ENCODE results near the gene CMTM6.
"Not testable (repeated sequence)": the region's sequence is repeated elsewhere in the genome, so short reads cannot be mapped to it uniquely, and the experiment has no call there.

CMTM6 gene

DNA sequence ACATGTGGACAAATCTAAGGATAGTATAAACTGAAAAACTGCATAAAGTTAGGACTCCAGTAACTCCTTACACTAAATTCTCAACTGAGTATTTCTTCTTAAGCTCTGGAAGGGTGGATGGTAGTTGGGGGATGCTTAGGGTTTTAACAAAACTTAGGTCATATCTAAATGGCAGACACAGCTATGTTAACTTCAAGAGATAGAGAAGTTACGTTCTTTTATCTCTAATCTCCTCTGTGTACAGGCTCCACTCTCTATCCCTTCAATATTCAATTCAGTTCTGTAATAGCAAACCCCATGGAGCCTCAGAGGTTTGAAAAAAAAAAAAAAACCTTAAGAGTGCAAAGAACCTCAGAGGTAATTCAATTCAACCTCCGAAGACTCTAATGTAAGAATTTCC is 3.1 kb downstream of the CMTM6 start:
- DNase-seq (ENCODE audit: low spot score), result no peak

DNA sequence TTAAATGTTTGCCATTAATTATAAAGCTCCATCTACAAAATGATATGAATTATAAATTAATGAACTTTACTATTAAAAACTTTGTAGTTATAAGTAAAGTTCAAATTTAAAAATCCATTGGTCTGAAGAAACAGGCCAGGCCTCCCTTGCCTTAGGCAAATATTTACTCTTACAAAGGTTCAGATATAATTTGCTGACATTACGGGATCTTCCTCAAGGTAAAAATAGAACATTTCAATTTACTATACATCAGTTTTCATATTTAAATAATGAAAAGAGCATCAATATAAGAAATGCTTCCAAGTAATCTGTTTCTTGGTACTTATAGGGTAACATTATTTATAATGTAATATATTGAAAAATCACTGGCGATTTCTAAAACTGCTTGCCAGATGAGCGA is 3.7 kb downstream of the CMTM6 start:
- no peak for DNase-seq (ENCODE audit: low spot score)

DNA sequence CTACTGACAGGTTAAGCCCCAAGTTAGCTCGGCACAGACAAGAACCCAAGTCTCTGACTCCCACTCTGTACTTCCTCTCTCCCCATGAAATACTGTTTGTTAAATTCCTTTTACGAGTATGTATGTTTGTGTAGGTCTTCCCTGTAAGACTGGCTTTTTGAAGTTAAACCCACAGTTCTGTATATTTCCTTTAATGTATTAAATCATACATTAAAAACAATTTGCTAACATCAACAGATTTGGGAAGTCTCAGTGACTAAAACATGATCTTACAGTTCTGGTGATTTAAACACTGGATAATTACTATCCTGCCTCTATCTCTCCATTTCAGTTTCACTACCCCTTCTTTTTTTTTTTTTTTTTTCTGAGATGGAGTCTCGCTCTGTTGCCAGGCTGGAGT is 4.4 kb downstream of the CMTM6 start:
- no peak for DNase-seq (ENCODE audit: low spot score)

DNA sequence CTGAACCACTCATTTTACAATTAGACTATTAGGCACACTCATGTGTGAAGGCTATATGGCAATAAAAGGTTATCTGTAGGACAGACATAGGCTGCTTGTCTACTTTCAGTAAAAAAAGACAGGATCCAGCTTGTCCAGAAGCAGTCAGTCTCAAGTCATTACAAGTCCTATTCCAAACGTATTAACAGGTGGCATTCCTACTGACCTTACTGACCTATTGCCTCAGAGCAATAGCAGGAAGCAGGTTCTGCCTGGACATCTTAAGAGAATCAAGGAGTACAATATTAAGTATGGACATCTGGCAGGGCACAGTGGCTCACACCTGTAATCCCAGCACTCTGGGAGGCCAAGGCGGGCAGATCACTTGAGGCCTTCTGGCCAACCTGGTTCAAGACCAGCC is 7.0 kb downstream of the CMTM6 start:
- no peak for DNase-seq (ENCODE audit: low spot score)

DNA sequence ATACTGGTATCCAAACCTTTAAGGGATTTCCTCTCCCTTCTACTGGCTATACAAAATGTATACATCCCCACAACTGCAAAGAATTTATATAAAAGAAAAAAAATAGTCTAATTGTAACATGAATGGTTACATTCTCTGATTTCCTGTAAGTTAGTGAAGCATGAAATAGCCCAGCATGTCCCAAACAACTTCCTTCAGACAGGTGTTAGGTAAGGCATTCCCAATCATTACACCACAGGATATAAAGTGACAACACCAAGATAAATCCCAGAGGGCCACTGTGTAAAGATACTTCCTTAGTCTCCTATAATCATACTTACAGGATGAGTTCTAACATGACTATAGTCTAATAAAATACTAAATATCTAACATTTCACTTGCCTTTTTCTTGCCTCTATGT is 7.6 kb downstream of the CMTM6 start:
- DNase-seq (ENCODE audit: low spot score), result no peak

DNA sequence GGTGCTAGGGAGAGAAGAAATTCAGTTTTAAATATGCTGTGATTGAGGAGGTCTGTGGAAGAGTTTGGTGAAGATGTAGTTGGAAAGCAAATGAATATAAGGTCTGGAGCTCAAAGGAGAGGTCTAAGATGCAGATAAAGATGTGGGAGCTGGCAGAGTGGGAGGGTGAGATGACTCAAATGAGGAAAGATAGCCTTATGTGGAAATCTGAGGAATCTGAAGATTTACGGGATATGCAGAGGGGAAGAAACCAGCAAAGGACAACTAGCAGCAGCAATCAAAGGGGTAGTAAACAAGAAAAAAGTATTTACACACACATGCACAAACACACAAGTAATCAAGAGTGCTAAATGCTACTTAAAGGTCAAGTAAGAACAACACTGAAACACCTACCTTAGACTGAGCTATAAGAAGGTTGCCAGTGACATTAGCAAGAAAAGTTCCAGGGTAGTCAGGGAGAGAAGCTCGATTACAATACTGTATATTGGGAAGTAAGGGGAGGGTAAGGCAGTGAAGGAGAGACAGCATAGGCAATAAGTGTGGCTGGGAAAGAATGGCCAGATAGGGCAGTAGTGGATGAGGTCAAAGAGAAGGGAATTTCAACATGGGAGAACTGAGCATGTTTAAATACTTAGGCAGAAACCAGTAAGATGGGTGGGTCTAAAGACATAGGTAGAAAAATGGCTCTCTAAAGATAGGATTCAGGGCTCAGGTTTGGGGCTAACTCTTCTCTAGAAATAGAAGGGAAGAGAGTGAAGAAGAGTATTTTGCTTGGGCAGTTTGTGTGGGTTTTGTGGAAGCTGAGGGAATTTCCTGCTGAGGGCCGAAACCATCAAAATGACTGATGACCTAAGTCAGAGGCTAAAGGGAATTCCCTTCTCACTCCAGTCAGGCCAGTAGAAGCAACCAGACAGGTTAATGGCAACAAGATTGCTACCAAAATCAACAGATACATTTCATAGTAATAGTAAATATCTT is 8.9 kb downstream of the CMTM6 start:
- DNase-seq (ENCODE audit: low spot score), result no peak

DNA sequence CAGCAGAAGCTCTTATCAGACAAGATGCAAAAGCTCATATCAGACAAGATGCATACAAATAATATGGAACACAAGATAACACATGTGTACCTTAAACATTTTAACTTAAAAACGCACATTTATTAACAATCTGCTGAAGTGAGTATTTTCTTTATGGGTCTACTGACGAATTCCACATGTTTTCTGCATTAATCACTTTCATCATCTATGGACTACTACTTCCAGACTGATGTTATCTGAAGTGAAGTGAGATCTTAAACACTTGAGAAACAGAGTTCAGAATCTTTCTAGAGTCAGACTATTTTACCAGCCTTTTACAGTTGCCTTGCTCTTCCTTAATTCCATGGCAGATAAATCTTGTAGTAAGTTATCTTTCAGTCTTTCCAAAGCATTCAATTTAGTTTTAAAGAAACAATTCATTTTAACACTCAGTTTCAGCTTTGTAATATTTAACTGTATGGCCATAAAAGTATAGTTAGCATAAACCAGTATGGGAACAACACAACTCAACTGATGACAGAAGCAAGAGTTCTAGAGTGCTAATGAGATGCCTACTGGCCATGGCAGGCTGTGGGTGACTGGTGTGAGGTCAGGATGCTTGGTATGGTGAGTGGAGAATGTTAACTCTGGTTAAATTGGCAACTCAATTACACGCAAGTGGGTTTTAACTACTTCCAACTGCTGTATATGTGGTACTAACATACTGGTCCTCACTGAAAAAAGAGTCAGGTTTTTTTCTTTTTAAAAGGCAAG is 9.8 kb downstream of the CMTM6 start:
- no peak for DNase-seq (ENCODE audit: low spot score)

DNA sequence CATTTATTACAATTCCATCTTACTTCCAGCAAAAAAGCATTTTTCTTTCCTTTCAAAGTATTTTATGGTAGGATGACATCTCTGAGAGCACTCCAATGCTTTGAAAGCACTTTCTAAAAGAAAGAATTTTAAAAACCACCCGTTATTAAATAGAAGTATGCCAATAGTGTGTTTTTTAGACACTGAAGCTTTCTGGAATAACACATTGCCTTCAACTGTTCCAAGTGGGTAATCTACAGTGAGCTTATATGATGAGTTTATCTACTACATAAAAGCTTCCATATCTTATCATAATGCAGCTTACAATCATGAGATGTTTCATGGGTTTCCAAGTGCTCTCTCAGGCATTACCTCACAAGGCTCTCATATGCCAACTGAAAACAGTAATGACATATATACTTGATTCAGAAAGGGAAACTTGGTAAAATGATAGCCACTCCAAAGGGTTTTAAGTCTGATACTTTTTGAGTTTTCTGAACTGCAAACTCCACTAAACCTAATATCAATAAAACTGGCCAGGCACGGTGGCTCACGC is 14.1 kb downstream of the CMTM6 start:
- DNase-seq (ENCODE audit: low spot score), result no peak

DNA sequence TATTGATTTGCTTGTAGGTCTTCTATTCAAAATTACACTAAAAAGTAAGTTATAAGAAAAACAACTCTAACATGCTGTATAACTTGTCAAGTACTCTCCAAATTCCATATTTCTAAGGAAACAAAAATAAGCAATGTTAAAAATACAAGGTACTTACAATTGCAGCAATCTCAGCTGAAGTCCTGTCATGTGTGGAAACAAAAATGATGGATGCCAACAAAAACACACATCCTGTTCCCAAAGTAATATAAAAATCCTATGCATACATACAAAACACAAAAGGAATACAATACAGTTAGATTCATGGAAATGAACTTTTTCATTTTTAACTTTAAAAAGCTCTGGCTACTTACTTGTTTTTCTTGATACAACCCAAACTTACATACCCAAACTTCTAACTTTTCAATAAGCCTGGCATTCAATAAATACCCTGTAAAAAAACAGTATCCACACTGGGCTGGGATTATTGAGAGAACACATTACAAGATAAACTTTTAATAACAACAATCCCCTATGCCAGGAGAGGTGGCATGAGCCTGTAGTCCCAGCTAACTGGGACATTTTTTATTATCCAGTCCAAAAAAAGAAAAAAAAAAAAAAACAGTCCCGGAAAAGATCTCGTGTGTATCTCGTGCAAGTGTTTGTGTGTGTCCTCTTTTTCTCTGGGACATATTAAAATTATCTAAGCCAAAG is 14.7 kb downstream of the CMTM6 start:
- no peak for DNase-seq (ENCODE audit: low spot score)

DNA sequence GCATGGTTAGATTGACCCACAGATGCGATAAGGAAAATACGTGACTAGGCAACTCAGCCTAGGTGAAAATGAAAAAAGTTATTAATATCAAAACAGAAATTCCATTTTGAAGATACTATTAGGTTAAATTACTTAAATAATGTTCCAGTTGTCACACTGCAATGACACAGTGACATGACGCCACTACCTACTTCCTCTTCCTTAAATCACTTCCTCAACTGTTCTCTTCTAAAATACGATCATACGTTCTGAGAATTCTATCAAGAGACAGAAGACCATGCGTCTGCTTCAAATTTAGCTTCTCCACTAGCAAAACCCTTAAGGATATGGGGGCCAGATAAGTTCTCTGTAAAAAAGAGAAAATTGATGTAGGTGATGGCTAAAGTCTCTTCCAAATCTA is 18.2 kb downstream of the CMTM6 start:
- no peak for DNase-seq (ENCODE audit: low spot score)

DNA sequence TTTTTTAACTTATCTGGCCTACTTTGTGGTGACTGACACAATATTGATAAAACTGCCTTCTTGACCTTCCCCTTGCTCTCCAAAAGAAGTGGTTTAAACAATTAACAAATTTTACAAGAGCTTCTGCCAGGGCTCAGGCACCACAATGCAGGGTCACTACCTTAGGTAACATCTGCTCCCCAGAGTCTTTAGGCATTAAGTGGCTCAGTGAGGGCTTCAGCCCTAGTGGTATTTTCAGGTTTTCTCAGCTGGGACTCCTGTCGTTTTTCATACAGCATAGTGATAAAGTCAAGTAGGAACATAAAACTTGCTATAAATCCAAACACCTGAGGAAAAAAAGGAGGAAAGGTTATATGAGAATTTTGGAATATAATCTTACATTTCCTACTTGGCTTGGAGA is 18.9 kb downstream of the CMTM6 start:
- no peak for DNase-seq (ENCODE audit: low spot score)

DNA sequence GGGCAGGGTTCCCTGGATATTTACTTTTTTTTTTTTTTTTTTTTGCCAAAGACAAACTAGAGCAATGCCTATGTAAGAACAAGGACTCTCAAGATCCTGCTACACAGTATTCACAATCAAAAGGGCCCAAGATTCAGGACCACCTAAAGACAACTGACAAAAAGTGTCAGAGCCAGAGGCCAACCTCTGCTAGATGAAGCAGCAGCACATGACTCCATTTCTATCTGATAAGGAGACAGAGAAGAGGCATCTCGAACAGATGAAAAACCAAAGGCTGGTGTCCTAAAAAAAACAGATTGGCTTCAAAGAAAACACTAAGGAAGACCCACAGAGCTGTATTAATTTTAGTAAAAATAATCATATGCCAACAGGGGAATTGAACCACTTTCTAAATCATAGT is 20.0 kb downstream of the CMTM6 start:
- DNase-seq (ENCODE audit: low spot score), result no peak

DNA sequence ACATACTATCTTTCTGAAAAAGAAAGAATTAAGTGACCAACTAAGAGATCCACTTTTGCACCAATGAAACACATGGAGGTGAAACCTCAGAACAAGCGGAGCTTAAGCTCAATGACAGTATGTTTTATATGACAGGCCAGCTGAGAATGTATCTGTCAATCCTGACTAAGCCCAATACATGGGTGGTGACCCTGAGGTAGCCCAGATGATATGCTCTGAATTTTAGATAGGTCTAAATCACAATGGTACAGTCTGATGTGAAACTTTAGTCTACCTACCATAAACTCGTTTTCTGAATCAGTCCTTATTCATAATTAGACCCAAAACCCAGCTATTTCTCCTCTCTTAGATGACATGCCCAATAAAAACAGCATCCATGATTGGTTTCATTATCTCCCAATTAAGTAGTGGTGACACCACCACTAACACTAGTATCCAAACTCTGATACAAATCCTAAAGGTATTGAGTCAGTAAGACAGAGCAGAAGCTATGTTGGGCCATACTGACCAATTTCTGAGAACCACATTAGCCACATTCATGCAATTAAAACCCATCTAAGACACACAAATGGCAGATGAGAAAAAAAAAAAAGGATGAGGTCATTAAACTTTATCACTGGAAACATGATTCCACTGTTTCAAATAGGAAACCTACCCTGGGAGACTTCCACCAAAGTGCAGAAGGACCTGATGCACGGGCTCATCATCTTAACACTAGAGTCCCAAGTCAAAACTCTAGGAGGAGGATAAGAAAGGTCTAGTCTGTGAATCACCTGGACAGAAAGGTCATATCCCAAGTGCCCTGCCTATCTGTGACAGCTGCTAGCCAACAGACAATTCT is 20.6 kb downstream of the CMTM6 start:
- DNase-seq (ENCODE audit: low spot score), result no peak

DNA sequence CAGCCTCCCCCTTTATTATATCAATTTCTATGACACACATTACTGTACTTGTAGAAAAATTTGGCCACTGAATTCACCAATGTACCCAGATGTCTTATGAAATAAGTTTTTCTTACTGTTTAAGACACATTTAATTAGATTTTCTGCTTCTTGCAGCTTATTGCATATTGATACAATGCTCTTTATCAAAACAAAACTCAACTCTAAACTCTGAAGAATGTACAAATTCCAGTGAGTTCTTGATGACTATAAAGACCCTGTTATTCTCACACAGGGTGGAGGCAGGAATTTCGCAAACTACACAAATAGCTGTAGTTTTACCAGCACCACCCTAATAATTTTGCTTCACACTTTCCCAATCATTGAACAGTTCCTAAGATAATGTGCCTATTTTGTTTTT is 22.0 kb downstream of the CMTM6 start:
- DNase-seq (ENCODE audit: low spot score), result no peak

DNA sequence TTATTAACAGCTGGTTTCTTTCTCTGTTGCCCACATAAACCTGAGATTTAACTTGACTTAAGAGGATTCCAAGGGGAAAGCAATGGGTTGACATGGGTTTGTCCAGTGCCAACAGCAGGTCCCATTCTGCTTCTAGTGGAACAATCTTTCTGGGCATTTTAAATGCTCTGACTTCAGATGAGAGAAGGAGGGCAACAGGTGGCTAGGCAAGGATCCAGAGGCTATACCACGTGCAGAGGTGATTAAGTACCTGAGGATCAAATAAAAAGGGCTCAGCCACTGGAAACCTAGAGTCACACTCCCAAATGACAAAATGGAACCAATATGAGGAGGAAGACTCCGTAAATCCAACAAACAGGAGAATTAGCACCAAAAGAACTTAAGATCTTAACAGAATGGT is 28.5 kb downstream of the CMTM6 start:
- no peak for DNase-seq (ENCODE audit: low spot score)

DNA sequence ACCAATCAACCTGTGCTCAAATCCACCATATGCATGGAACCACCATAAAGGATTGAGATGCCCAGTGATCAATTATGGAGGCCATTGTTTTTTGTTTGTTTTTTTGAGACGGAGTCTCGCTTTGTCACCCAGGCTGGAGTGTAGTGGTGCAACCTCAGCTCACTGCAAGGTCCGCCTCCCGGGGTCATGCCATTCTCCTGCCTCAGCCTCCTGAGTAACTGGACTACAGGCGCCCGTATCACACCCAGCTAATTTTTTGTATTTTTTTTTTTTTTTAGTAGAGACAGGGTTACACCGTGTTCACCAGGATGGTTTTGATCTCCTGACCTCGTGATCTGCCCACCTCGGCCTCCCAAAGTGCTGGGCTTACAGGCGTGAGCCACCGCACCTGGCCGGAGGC is 30.5 kb downstream of the CMTM6 start:
- DNase-seq (ENCODE audit: low spot score), result not testable (repeated sequence)

DNA sequence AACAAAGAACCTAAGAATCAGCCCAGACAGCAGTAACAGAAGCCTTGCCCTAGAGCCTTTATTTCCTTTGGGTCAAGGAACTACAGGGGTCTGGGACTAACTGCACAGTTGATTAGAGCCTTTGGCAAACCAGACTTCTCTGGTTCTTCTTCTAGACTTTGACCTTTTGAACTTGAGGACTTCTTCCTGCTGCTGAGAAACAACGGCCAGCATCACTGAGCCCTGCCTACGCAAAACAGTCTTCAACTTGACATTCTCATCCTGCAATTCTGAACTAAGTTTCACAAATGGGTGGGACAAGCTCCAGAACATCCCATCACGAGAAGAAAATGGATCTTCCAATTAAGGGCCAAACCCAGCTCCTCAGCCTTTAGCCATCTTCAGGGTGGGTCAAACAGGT is 31.4 kb downstream of the CMTM6 start:
- DNase-seq (ENCODE audit: low spot score), result no peak

DNA sequence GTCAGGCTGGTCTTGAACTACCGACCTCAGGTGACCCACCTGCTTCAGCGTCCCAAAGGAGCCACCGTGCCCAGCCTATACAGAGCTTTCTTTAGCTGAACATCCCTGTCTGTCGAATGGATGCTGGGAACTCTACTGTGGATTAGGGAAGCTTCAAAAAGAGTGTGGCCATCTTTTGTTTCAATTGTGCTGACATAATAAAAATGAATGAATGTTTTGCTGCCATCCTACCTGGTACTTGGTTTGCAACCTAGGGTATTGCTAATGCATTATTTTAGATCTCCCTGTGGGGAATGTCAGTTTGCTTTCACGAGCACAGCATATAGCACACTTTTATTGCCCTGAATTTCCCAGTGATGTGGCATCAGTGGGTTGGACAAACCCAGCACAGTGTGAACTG is 32.3 kb downstream of the CMTM6 start:
- no peak for DNase-seq (ENCODE audit: low spot score)

DNA sequence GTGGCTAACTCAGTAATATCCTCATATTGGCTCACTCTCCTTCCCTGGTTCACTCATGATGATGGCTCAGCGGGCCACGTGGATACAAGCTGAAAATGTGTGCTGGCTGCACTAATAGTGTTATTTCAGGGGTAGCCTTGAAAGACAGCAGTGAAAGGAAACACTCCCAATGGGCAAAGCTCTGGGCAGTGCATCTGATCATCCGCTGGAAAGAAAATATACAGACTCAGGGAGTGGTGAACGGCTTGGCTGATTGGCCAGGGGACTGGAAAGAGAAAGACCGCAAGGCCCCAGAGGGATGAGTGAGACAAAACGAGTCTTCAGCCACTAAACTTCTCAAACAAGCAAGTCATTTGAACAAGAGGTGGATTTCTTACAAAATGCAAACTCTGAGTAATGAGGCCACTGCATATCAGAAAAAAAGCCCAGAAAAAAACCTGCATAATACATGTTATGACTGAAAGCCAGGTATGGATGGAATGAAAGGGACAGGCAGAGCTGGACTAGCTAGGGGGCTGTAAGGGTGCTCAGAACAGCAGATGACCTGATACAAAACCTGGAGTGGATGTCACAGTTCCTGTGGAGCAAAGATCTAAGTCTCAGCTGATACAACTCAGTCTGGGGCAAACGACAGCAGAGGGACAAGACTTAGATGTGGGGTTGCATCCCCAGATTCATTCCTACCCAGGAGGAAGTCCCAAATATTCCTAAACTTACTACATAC is 33.3 kb downstream of the CMTM6 start:
- DNase-seq (ENCODE audit: low spot score), result peak; percentile 33

DNA sequence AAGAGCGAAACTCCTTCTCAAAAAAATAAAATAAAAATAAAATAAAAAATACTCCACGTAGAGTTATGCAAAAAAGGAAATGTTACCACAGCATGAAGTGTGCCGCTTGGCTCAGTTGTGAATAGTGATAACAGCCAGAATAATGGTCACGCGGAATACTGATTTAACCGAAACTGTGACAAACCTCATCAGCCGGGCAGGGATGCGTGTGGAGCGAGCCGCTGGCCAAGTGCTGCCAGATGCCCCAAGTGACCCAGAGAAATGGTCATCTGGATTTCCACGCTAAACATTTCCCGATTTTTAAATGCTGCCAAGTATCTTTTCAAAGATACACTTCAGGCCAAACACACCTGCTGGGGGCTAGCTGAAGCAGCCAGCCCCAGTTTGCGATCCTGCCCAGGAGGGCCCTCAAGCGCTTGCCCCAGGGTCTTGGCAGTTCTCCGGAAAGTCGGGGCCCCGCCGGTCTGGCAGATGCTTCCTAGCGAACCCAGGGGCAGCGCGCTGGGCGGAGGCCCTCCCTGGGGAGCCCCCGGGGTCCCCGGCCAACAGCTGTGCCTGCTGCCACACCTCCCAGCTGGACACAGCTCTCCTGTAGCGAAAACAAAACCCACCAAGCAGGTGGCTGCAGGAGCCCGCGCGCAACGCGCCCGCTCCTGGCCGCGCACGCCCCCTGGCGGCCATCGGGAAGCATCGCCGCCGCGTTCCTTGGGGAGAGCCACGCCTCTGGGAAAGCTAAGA is 35.1 kb downstream of the CMTM6 start:
- peak; percentile 59 for DNase-seq (ENCODE audit: low spot score)

Measured in SW480 (cell line).